Measurements from ENCODE around the gene ZFAND3.

ZFAND3 gene

DNA sequence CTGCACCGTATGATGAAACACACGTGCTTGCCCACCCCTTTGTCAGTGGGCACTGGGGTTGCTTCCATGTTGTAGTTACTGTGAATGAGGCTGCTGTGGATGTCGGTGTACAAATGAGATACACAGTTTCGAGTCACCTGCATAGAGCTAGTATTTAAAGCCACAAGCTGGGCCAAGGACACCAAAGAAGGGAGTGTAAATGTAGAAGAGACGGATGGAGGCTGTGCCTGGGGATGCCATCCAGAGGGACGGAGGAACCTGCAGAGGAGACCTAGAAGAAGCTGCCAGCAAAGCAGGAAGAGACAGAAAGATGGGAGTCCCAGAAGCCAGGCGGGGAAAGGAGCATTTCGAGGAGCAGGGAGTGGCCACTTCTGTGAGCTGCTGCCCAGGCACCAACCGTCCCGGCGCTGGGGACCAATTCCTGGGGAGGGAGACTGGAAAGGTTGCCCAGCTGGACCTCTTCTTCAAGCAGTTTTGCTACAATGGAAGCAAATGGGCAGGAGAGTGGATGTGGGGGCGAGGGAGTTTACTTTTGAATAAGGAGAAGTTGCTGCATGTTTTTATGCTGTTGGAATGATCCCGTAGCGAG is 339.3 kb downstream of the ZFAND3 start:
- DNase-seq = no peak

DNA sequence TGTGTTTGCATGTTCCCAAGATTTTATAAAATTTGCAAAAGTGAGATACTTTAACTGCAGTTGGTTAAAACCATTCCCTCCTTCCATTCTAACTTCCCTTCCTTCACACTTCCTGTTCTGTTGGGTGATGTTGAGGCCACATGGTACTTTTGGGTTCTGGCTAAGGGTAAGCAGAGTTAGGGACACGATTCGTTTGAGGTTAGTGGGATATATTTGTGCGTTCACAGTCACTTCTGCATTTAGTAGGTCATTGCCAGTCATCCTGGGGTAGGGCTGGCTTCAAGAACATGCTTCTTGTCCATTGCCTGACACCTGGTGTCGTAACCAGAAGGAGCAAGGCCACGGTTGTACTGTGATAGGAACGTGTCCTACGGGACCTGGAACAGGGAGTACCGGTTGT is 340.1 kb downstream of the ZFAND3 start:
- no peak for DNase-seq

DNA sequence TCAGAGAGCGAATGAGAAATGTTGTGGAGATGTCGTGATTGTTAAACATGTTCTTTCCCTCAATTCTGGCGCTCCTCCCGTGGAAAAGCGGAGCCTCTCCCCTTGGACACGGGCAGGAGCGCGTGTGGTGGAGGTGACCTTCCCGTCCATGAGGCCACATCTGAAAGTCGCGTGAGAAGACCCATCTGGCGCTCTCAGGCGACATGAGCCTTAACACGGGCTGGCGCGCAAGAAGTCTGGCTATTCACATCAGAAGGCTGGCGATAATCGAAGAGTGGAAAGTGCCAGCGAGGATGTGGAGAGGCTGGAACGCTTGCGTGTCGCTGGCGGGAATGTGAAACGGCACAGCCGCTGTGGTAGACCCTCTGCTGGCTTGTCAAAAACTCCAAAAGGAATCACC is 341.3 kb downstream of the ZFAND3 start:
- DNase-seq = no peak

DNA sequence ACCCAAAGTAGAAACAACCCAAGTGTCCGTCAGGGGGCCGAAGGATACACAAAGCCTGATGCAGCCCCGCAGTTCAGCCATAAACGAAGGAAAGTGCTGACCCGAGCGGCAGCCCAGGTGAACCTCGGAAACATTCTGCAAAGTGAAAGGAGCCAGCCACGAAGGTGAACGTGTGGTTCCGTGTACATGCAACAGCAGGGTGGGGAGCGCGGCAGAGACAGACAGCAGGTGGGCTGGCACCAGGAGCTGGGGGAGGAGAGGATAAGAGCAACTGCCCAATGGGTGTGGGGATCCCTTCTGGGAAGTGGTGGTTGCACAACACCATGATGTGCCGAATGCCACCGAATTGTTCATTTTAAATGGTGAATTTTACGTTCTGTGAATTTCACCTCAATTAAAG is 341.8 kb downstream of the ZFAND3 start:
- DNase-seq = no peak

DNA sequence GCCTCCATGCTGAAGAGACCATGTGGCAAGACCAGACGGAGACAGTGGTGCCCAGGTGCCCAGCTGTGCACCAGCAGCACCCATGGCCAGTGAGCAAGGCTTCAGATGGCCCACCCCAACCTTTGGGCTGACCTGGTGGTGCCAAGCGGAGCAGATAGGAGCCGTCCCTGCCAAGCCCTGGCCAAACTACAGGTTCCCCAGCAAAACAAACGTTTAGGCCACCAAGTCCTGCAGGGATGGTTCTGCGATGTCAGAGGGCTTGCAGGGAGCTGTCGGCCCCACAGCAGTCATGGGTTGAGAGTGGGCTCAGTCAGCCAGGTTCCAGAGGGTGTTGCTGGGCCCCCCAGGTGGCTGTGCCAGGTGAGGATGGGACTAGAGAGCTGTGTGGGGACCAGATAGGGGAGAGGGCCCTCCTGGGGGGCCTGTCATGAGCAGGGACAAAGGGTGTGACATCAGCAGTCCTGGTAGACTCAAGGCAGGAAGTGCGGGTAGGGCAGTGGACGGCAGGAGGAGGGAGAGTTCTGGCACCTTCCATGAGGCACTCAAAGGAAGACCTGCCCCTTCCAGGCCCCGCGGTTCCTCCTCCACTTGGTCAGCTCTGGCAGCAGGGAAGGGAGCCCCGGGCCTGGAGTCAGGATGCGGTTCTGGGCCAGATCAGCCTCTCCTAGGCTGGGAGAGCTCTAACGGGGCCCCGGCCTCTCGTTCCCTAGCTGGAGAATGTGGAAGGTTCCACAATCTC is 342.4 kb downstream of the ZFAND3 start:
- no peak for DNase-seq

DNA sequence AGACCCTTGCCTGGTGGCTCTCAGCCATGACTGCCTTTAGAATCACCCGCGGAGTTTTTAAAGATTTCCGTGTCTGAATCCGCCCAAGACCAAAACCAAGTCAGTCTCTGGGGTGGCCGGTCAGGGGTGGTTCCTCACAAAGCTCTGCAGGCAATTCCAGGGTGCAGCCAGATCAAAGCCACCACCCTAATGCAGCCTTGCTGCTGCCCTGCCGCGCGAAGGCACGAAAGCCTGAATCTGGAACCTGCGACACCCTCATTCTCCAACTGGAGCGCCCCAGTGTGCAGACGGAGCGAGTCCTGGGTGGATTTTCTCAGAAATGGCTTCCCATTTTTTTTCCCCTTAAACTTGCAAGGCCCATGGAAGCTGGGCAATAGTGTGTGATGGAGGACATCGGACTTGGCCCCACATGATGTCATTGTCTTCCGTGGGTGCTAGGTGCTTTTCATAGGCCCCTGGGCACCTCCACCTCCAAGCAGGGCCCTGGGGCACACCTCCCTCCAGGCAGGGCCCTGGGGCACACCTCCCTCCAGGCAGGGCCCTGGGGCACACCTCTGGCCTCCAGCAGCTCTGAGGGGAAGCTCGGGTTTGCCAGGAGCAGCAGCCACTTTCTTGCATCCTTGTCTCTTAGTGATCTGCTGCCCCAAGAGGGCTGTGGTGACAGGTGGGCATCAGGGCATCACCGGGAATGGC is 343.1 kb downstream of the ZFAND3 start:
- DNase-seq = no peak

DNA sequence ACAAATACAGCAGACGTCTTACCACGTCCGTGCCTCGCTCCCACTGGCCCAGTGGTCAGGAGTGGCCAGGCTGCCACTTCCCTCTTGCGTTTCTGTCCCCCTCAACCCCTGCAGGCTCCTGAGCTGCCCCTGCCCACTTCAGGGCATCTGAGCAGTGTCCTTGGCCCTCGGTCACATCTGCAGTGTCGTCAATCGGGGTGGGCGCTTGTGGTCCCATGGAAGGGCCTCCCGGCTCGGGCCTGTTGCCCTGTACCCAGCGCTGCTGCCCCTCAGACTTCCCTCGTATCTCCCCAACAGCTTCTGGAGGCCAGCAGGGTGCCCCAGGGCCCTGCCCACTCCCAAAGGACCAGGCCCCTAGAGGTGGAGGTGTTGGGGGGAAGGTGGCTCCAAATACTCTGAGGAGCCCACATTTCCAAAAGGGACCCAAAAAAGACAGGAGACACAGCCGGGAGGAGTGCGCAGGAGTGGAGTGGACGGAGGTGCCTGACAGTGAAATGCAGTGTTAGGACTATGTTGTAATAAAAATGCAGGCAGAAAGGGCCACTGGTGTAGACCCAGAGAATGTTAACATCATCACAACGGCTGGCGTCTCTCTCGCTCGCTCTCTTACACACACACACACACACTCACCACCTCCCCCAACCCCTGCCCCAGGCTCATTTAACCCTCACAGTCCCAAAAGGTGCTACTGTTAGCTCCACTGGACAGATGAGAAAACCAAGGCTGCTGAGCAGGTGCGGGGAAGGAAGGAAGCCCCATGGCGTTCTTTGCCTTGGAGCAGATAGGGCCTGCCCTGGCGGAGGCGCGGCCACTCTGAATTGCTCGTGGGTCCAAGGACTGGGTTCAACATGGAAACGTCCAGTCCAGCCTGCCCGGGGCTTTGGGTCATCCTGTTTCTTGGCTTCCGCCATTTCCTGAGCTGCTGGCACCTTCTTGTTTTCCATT is 343.9 kb downstream of the ZFAND3 start:
- DNase-seq = no peak

DNA sequence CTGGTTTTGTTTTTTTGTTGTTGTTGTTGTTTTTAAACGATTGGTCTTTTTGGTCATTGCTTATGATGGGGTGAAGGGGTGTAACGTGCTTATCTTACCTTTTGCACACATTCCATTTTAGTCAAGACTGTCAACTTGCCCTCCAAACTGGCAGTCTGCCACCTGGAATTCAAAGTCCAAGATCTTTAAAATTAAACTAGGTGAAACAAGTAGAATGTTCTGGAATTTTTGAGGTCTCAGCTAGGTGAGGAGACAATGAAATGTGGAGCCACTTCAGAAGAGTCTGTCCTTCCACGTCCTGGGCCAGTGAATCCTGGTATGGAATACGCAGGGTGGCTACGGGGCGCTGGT is 344.6 kb downstream of the ZFAND3 start:
- DNase-seq = no peak

DNA sequence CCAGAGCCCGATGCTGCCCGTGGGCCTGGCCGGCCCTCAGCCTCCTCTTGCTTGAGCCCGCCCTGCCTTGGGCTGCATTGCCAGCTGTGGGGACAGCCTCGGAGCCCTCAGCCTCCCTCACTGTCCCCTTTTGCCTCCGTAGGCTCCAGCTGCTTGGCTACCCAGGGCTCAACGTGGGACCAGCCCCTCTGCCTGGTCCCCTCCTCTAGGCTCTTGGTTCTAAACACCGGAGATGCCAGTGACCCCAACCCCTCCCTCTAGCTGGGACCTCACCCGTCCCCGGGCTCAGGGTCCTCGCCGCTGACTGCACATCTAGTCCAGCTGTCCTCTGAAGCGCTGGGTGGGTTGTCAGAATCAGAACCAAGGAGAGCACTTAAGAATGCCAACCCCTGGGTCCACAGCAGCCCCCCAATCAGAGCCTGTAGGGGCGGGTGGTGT is 345.2 kb downstream of the ZFAND3 start:
- no peak for DNase-seq

DNA sequence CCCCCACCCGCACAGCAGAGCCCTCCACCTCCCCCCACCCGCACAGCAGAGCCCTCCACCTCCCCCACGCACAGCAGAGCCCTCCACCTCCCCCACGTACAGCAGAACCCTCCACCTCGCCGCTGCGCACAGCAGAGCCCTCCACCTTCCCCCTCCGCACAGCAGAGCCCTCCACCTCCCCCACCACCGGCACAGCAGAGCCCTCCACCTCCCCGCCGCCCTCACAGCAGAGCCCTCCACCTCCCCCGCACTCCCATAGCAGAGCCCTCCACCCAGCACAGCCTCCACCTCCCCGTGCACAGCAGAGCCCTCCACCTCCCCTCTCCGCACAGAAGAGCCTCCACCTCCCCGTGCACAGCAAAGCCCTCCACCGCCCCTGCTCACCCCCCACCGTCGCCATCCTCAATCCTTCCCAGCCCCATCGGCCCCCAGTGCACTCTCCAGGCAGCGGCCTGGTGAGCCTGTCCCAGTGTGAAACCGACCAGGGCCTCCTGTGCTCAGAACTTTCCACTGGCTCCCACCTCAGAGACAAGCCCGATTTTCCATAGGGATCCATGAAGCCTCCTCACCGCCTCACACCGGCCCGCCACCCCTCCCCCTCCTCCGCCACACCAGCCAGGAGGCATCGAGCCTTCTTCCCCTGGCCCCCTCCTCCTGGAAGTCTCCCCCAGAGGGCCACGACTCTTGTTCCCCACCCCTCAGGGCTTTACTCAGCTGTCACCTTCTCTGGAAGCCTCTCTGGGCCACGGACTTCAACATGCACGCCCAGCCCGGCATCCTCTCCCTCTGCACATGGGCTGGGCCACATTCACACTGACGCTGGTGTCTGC is 347.1 kb downstream of the ZFAND3 start:
- no peak for DNase-seq

DNA sequence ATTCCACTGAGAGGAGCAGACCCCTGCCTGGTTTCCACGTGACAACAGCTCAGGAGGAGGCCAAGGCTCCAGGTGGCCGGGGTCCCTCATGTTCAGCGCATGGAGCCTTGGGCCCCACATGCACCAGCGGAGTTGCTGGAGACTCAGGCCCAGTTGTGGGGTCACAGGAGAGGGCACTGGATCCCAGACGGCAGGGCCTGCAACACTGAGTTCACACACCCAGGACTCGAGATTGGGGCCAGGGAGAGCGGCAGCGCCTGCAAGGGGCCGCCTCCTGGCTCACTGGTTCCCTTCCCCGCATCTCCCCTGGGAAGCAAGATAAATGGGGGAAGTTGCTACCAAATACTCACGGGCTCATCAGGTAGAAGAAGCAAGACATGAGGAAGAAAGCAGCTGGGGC is 348.1 kb downstream of the ZFAND3 start:
- DNase-seq = no peak

DNA sequence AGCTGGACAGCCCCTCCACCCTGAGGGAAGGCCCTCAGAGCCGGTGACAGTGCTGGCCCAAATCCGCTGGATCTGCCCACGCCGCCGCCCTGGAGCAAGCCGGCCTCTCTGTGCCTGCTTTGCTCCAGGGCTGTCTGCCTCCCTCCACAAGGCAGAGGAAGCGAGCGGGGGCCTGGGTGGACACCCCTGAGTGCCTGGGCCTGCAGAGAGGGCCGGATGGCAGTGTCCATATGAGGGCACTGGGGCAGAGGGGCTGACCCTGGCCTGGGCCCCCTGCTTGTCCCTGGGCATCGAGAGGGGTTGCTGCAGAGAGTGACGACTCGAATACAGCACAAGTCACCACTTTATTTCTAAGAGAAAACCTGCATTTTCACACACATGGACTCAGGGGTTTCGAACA is 348.6 kb downstream of the ZFAND3 start:
- DNase-seq = no peak

DNA sequence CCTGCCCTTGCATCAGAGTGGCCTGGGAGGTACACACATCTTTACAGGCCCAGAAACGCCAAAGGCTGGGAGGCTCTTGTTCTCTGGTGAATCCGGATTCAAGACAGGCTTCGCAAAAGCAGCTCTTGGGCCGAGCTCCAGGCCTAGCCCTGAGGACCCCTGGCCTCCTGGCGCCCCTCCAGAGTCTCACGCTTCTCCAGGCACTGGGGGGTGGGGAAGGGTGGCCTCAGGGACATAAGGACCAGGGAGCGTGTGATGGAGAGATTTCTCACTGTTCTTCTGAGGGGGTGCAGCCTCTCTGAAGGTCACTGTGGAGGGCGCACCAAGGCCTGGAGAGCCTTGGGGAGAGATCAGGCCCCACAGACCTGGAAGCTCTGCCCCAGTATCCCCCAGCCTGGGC is 349.2 kb downstream of the ZFAND3 start:
- DNase-seq = no peak

DNA sequence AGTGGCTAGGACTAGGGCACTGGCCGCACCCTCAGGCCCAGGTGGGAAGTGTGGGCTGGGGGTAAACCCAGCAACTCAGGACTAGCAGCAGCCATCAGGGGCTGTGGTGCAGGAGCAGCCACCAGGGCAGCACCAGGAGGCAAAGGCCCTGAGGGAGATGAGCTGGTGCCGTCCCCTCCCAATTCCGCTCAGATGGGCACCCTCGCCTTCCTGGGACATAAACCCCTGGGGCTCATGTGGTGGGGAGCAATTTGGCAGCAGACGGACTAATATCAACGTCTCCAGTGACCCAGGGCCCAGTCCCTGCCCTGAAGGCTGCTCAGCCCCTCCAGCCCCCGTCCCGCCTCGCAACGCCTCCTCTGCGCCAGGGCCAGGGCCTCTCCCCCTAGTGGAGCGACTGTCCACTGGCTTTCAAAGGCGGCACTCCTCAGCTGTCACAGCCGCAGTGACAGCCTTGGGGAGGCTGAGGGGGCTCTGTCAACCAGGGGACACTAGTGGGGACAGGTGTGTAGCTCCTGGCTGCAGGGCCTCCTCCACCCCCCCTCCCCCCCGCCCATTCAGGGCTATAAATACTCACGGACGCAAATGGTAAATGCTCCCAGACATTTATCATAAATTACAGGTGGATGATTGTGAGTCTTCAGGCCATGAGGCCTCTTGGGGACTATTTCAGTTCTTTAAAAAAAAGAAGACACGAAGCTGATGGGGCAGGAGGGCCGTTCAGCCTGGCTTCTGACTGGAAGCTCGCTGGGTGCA is 349.9 kb downstream of the ZFAND3 start:
- DNase-seq = no peak

DNA sequence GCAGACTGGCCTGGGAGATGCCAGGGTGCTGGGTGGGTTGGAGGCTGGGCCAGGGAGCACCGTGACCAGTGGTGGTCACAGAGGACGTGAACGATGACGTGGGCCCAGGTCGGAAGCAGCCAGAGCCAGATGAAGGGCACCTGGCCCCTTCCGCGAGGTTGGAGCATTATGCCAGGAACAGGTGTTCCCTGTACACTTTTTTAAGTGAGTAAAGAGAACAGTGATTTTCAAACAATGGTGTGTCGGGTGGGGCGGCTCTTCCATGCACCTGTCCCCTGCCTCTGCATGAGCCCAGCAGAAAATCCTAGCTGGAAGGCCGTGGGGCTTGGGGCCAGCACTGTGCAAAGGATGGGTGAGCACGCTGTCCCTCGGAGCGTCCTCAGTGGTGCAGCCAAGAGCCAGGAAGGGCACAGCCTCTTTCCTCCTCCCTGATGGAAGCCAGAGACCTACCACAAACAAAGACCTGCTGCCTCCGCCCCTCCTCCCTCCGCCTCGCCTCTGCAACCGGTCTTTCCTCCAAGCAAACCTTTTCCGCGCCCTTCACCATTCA is 350.5 kb downstream of the ZFAND3 start:
- peak; percentile 97 for DNase-seq

DNA sequence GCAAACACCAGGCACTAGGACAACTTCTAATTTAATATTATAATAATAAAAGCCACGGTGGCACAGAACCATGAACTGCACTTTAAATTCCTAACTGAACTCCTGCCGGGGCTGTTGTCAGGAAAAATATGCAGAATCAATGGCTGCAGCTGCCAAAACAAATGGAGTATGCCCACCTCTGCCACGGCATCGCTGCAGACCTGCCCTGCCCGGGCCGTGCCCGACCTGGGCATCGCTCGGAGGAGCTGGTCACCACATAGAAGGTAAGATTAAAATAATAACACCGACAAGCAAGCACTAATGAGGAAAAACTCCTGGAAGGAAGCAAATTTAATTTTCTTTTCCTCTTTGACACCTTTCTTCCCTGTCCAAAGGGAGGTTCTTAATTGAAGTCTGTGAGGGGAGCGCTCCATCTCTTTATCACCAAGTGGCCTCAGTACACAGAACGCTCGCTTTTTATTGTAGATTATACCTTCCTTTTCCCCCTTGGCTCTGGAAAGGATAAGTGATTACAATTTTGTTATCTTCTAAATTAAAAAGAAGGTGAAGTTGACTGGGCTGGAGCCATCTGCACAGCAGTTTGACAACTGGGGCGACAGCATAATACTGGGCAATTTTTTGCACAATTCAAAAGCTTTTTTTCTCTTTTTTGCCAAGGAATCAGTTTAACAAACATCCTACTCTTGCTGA is 351.3 kb downstream of the ZFAND3 start:
- no peak for DNase-seq

DNA sequence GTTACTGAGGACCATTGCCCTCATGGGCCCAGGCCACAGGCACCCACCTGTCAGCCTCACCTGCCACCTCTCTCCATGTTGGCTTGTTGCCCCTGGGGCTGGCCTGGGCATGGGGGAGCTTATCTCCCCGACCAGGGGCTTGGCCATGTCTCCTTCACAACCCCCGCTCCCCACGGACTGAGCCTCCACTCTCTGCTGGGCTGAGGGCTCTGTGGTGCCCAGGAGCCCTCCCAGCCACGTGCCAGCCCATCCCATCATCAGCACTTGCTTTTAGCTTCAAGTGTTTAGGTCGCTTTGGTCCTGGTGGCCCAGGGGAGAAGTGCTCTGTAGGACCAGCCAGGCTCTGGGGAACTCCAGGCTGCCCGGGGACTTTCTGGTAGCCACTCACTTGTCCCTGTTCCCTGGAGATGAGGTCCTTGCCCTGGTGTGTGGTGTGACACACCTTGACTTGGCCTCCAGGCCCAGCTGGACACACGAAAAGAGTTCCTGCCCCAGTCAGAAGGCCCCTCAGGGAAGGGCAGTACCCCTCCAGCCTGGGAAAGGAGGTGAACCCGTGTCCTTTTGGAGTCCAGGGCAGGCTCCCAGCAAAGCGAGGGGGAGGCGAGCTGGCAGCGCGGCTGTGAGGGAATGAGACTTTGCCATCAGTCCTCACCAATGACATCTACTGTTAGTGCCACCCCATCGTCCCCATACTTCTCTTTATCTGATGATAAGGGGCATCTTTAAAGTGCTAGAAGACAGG is 352.6 kb downstream of the ZFAND3 start:
- DNase-seq = no peak

DNA sequence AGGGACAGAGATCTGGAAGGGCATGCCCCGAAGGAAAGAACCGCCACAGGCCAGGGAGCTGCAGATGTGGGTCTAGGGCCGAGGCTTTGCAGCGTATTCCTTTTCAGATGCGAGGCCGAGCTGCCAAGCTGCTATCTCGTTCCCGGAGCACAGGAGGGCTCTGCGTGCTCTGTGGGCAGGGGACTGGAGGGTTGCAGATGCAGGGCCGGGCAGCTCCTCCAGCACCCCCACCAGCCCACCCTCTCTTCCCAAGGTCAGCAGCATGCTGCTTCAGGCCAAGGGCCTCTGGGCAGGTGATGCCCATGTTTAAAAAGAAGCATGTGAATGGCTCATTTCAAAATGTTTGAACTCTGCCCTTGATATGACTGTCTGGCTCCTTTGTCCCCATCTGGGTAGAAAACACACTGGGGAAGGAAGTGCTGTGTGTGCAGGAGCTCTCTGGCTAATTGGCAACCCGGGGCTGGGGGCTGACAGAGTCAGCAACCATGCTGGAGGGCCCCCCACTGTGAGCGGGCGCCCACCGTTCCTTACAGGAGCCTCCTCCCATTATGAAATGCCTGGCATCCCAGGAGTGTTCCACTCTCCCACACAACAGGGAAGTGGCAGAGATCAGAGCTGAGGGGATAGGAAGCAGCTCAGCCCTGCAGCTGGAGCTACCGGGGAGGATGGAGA is 353.3 kb downstream of the ZFAND3 start:
- DNase-seq = no peak

DNA sequence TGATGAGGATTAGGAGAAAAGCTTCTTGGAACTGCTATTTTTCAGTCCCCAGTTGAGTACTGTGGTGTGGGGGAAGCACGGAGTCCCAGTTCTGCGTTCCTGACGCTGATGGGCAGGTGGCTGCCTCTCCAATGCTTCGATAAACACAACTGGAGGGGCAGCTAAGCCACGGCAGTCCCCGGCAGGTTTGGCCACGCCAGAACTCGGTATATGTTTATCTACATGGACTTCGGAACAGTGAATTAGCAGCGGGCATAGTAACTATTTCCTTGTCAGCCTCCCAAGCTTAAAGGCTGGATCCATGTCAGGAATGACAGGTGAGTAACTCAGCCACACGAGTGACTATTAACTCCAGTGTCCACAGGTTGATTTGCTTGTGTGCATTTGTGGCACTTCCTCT is 354.4 kb downstream of the ZFAND3 start:
- no peak for DNase-seq
